C4-2B (cell line): ENCODE data around the gene CAMK4.
A peak's percentile ranks its signal among the peaks of the same experiment; 100 is the strongest.

Experiments
- H3K27ac ChIP-seq: fragments of 450-650 bp; 2 replicates; pipeline ENCODE4 v1.5.1; 2017
- CTCF ChIP-seq: fragments of 450-650 bp; conservative IDR thresholded peaks from 2 replicates; pipeline ENCODE4 v1.5.1; 2017; ENCODE audit warnings: mild to moderate bottlenecking
- ZFX ChIP-seq: fragments of 450-650 bp; IDR thresholded peaks from 2 replicates; pipeline ENCODE4 v1.6.1; 2017

Gene CAMK4

GRCh38 chr5:111454198-111454622 is 230.0 kb downstream of the CAMK4 start:
- no peak for TF ChIP-seq CTCF
- no peak for TF ChIP-seq ZFX
- H3K27ac ChIP-seq = no peak overlapping the region

- TF ChIP-seq CTCF = no peak
- TF ChIP-seq ZFX = no peak
- H3K27ac ChIP-seq = no peak overlapping the region
These were observed 230.6 kb downstream of the CAMK4 start for GRCh38 chr5:111454776-111455175.

GRCh38 chr5:111461255-111461671 is 237.1 kb downstream of the CAMK4 start:
- H3K27ac ChIP-seq = no peak overlapping the region
- TF ChIP-seq CTCF (peak; percentile 22), ZFX (no peak)

DNA sequence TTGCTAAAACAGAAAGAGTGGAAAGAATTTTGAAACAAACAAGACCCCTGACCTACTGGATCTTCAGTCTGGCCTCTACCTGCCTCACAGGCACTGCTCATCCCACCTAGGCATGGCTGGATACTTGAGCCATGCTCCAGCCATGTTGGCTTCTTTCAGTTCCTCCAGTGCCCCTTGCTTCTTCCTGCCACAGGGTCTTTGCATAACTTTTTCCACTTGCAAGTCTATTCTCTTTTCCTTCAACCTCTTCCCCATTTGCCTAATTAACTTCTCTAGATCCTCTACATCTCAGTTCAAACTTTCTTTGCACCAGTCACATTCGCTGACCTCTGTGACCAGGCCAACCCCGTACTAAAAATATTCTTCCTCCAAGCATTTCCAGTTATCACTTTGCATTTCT is 237.8 kb downstream of the CAMK4 start:
- TF ChIP-seq ZFX (no peak), CTCF (no peak)
- no peak overlapping the region for H3K27ac ChIP-seq

GRCh38 chr5:111463311-111463710 is 239.1 kb downstream of the CAMK4 start:
- TF ChIP-seq CTCF (no peak), ZFX (no peak)
- no peak overlapping the region for H3K27ac ChIP-seq

DNA sequence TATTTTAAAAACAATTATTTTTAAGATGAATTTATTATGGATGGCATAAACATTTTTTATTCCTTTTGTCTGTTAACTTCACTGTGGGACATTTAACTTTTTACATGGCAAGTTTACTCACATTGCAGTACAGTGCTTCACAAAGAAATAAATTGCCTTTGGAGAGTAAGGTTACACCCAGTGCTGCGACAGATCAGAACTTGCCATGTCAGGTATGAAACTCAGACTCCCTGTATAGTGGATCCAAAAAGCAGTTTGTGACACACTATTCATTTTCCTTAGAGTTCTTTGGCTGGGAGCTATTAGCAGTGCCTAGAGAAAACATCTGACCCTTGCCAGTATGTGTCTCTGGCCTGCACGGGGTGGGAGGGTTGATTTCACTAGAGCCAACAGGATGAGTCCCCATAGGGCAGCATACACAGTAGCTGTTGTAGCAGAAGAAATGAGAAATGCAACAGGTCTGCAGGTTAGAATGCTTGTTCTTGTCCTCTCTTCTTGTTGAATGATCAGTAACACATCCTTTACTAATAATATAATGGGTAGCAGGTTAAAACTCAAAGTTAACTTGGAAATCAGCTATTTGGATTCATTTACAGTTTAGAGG is 245.2 kb downstream of the CAMK4 start:
- H3K27ac ChIP-seq = no peak overlapping the region
- TF ChIP-seq CTCF = no peak
- TF ChIP-seq ZFX = no peak

DNA sequence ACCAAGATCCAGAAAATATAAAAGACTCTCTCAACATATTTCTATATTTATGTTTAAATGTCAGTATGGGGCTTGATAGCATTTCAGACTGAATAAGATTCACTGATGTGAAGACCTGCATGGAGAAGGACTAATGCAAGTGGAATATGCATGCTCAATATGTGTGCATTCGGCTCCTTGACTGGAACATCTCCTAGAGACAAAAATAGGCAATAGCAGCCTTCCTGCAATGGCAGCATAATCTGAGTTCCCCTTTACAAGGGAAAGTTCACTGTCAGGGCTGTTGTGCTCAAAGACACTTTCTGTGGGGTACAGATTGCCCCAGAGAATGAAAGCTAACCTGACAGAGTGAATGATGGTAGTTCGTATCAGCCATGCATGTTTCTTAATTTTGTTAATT is 245.7 kb downstream of the CAMK4 start:
- TF ChIP-seq CTCF = no peak; the same call in 1 of the 2 replicates
- TF ChIP-seq ZFX = no peak
- H3K27ac ChIP-seq = no peak overlapping the region
